Body of pancreas (tissue), 4 donors: ENCODE measurements around the gene BCL2. TPM values are rescaled to one million over a fixed set of nuclear protein-coding genes. Genes with fewer than 3 reads are reported as not detected.

Source experiments
- ATAC-seq: fragments of 150-250 bp; one replicate; pipeline ENCODE4 v1.9.1; 2016
- DNase-seq, 4 donors: peaks; one replicate each; pipeline ENCODE4 v3.0.0-alpha.2; 2019
- H3K27ac ChIP-seq, 4 donors: fragments of 200-600 bp; sonication (generic); 1 replicate in 3 of 4; 2 replicates in 1 of 4; pipeline versions ENCODE4 v1.5.1 to v1.6.1; 2016 to 2019; ENCODE audit warnings: mild to moderate bottlenecking in 1 of 4, mixed read lengths in 1 of 4, moderate library complexity in 1 of 4
- H3K27me3 ChIP-seq, 2 donors: fragments of 200-600 bp; sonication (generic); one replicate each; pipeline ENCODE4 v1.6.0; 2016; ENCODE audit warnings: mild to moderate bottlenecking in 1 of 2
- H3K36me3 ChIP-seq, 2 donors: fragments of 200-600 bp; sonication (generic); replicated peaks in 1 of 2; 2 replicates each; pipeline ENCODE4 v1.5.1; 2016; ENCODE audit warnings: low read depth in 2 of 2; ENCODE audit not compliant: insufficient read depth in 1 of 2
- H3K4me1 ChIP-seq: fragments of 200-600 bp; sonication (generic); one replicate; pipeline ENCODE4 v1.6.0; 2016
- H3K4me3 ChIP-seq, 2 donors: fragments of 200-600 bp; sonication (generic); 1 replicate in 1 of 2; 2 replicates in 1 of 2; pipeline ENCODE4 v1.5.1; 2016 to 2019
- H3K9me3 ChIP-seq, 3 donors: fragments of 200-600 bp; sonication (generic); 1 replicate in 2 of 3; 2 replicates in 1 of 3; pipeline ENCODE4 v1.5.1; 2016
- POLR2A ChIP-seq, 3 donors: fragments of 450-650 bp; IDR thresholded peaks; one replicate each; pipeline ENCODE4 v1.6.1; 2016; ENCODE audit warnings: antibody characterized with exemption in 3 of 3, mild to moderate bottlenecking in 2 of 3
- WGBS, 2 donors: methylation state at CpG; one replicate each; pipeline ENCODE4 v1.1.5; 2017; 5-methylcytosine and 5-hydroxymethylcytosine counted together
- intact Hi-C: fragments of 100-400 bp; cut with DNase I; formaldehyde crosslinking; loops from one replicate; pipeline ENCODE4 v1.15.1; 2023
- total RNA-seq, 2 donors: library from RNA; depleted of rRNA; stranded (reverse); fragments of >200 nt; gene quantifications; one replicate each; pipeline ENCODE4 v1.1.0, GENCODE V29; 2016
- TF ChIP-seq, protein P1 (sequence below), 7 experiments: fragments of 450-650 bp in 4 of 7; fragments of 200-600 bp in 3 of 7; sonication (generic) in 3 of 7; IDR thresholded peaks; one replicate each; pipeline ENCODE4 v1.5.1; 2016 to 2019; ENCODE audit warnings: antibody characterized with exemption in 7 of 7

The BCL2 gene
- total RNA-seq, 2 donors from 2014 or later = 10.1 to 18.5 TPM

GRCh38 chr18:63185984-63186383, 133.6 kb downstream of the BCL2 start:
- H3K27ac ChIP-seq = no peak overlapping the region
- TF ChIP-seq, protein P1, sequence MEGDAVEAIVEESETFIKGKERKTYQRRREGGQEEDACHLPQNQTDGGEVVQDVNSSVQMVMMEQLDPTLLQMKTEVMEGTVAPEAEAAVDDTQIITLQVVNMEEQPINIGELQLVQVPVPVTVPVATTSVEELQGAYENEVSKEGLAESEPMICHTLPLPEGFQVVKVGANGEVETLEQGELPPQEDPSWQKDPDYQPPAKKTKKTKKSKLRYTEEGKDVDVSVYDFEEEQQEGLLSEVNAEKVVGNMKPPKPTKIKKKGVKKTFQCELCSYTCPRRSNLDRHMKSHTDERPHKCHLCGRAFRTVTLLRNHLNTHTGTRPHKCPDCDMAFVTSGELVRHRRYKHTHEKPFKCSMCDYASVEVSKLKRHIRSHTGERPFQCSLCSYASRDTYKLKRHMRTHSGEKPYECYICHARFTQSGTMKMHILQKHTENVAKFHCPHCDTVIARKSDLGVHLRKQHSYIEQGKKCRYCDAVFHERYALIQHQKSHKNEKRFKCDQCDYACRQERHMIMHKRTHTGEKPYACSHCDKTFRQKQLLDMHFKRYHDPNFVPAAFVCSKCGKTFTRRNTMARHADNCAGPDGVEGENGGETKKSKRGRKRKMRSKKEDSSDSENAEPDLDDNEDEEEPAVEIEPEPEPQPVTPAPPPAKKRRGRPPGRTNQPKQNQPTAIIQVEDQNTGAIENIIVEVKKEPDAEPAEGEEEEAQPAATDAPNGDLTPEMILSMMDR (IDR thresholded peaks at IDR 0.05) = no peak
- no peak for TF ChIP-seq POLR2A (IDR thresholded peaks at IDR 0.05)
- no peaks in the 10 kb centered on the region for H3K27me3 ChIP-seq
- 79 to 80% methylated on average over 2 of the region's 2 CpGs for WGBS, 2 donors
- no peak overlapping the region for H3K4me3 ChIP-seq
- peaks cover 18% of the 10 kb centered on the region for H3K4me1 ChIP-seq
- no peaks in the 10 kb centered on the region for H3K36me3 ChIP-seq
- intact Hi-C loops = no loop called here
- H3K9me3 ChIP-seq = no peaks in the 10 kb centered on the region
- DNase-seq = no peak
- no peak for ATAC-seq

- H3K27me3 ChIP-seq = no peaks in the 10 kb centered on the region
- H3K4me1 ChIP-seq = peaks cover 18% of the 10 kb centered on the region
- WGBS, 2 donors = 83 to 84% methylated on average over 8 of the region's 8 CpGs
- intact Hi-C loops = no loop called here
- no peak for TF ChIP-seq POLR2A (IDR thresholded peaks at IDR 0.05)
- TF ChIP-seq, protein P1 (IDR thresholded peaks at IDR 0.05) = no peak
- H3K4me3 ChIP-seq = no peak overlapping the region
- ATAC-seq (no peak), DNase-seq (no peak)
- H3K9me3 ChIP-seq = no peaks in the 10 kb centered on the region
- H3K36me3 ChIP-seq = no peaks in the 10 kb centered on the region
- no peak overlapping the region for H3K27ac ChIP-seq
Measured at GRCh38 chr18:63183952-63184770, 135.4 kb downstream of the BCL2 start.

DNA sequence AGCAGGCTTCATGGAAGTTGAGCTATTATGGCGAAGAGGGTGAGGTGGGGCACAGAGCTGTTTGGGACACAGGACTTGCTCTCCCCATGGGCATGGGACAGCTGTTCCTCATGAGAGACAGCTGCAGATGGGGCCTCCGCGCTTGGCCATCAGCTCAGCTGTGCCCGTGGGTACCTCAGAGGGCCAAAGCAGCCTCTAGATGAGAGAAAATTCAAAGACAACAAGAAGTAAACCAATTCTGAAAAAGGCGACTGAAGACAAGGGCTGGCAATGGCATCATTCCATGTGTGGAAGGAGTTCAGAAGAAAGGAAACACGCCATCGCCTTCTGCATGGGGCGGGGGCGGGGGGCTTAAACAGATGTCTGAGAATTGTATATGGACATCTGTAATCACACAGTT, 136.2 kb downstream of the BCL2 start:
- 85 to 86% methylated on average over 9 of the region's 9 CpGs for WGBS, 2 donors

GRCh38 chr18:63182861-63183260, 136.7 kb downstream of the BCL2 start:
- intact Hi-C loops = no loop called here
- Histone ChIP-seq H3K4me3 (no peak overlapping the region), H3K9me3 (no peaks in the 10 kb centered on the region), H3K4me1 (peaks cover 18% of the 10 kb centered on the region), H3K36me3 (no peaks in the 10 kb centered on the region), H3K27ac (no peak overlapping the region), H3K27me3 (no peaks in the 10 kb centered on the region)
- DNase-seq (no peak), ATAC-seq (no peak)
- 60 to 71% methylated on average over 5 of the region's 5 CpGs for WGBS, 2 donors
- no peak for TF ChIP-seq POLR2A (IDR thresholded peaks at IDR 0.05)
- TF ChIP-seq, protein P1 (IDR thresholded peaks at IDR 0.05) = no peak

More for the DNA sequence above, 136.2 kb downstream of the BCL2 start:
- DNase-seq = no peak
- no peak overlapping the region for H3K27ac ChIP-seq
- intact Hi-C loops = no loop called here
- no peaks in the 10 kb centered on the region for H3K36me3 ChIP-seq
- no peaks in the 10 kb centered on the region for H3K9me3 ChIP-seq
- H3K4me1 ChIP-seq = peaks cover 18% of the 10 kb centered on the region
- no peak overlapping the region for H3K4me3 ChIP-seq
- H3K27me3 ChIP-seq = no peaks in the 10 kb centered on the region
- TF ChIP-seq, protein P1 (IDR thresholded peaks at IDR 0.05) = no peak
- TF ChIP-seq POLR2A (IDR thresholded peaks at IDR 0.05) = no peak
- ATAC-seq = no peak

DNA sequence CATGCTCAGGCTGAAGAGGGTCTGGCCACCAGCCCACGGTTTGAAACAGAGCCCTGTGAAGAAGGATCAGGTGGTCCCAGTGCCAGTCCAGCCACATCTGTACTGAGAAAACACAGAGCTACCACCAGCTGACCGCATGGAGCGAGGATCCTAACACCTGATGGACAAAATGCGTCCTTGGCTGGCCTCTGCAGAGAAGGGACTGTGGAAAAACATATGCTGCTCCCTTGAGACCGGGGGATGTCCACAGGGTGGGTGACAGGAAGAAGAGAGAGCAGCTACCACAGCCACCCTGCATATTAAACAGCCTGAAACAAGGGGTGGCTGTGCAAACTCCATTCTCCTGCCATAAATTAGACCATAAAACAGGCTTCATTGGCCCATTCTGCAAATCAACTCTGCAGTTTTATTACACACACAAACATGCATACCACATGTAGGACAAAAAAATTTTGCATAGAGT, 137.2 kb downstream of the BCL2 start:
- DNase-seq (no peak), ATAC-seq (no peak)
- H3K27ac ChIP-seq = no peak overlapping the region
- intact Hi-C loops = no loop called here
- H3K36me3 ChIP-seq = no peaks in the 10 kb centered on the region
- no peaks in the 10 kb centered on the region for H3K27me3 ChIP-seq
- TF ChIP-seq, protein P1 (IDR thresholded peaks at IDR 0.05) = no peak
- TF ChIP-seq POLR2A (IDR thresholded peaks at IDR 0.05) = no peak
- no peak overlapping the region for H3K4me3 ChIP-seq
- H3K4me1 ChIP-seq = peaks cover 18% of the 10 kb centered on the region
- no peaks in the 10 kb centered on the region for H3K9me3 ChIP-seq
- 55 to 59% methylated on average over 5 of the region's 5 CpGs for WGBS, 2 donors
